Ascending aorta (tissue), 2 donors: ENCODE data around the gene GPR35. TPM values are rescaled to one million over a fixed set of nuclear protein-coding genes. Genes with fewer than 3 reads are reported as not detected.

ENCODE experiments used
- DNase-seq, 2 donors: peaks; one replicate each; pipeline ENCODE4 v3.0.0-alpha.2; 2019; ENCODE audit warnings: low spot score in 2 of 2
- H3K27ac ChIP-seq, 2 donors: fragments of 200-600 bp; sonication (generic); one replicate each; pipeline ENCODE4 v1.5.1; 2016 to 2017; ENCODE audit warnings: mild to moderate bottlenecking in 1 of 2
- H3K27me3 ChIP-seq: fragments of 200-600 bp; sonication (generic); one replicate; pipeline ENCODE4 v1.5.1; 2017
- H3K36me3 ChIP-seq, 2 donors: fragments of 200-600 bp; sonication (generic); one replicate each; pipeline ENCODE4 v1.5.1; 2016
- H3K4me1 ChIP-seq, 2 donors: fragments of 200-600 bp; sonication (generic); one replicate each; pipeline ENCODE4 v1.5.1; 2016 to 2017; ENCODE audit warnings: mild to moderate bottlenecking in 1 of 2
- H3K4me3 ChIP-seq, 2 donors: fragments of 200-600 bp; sonication (generic); one replicate each; pipeline ENCODE4 v1.5.1; 2016 to 2017; ENCODE audit warnings: mild to moderate bottlenecking in 1 of 2
- H3K9me3 ChIP-seq, 2 donors: fragments of 200-600 bp; sonication (generic); one replicate each; pipeline ENCODE4 v1.5.1; 2016
- CTCF ChIP-seq, 3 experiments: fragments of 200-600 bp in 2 of 3; fragments of 450-650 bp in 1 of 3; sonication (generic) in 2 of 3; IDR thresholded peaks; one replicate each; pipeline ENCODE4 v1.5.1; 2016 to 2019; ENCODE audit warnings: antibody characterized with exemption in 3 of 3, mild to moderate bottlenecking in 1 of 3, moderate library complexity in 1 of 3
- intact Hi-C: fragments of 100-400 bp; cut with DNase I; formaldehyde crosslinking; loops from one replicate; pipeline ENCODE4 v1.15.1; 2023
- total RNA-seq: library from RNA; depleted of rRNA; stranded (reverse); fragments of >200 nt; gene quantifications from one replicate; pipeline ENCODE4 v1.1.0, GENCODE V29; 2016

GPR35 gene
- total RNA-seq, 1 donor from 2014 or later: not detected

DNA sequence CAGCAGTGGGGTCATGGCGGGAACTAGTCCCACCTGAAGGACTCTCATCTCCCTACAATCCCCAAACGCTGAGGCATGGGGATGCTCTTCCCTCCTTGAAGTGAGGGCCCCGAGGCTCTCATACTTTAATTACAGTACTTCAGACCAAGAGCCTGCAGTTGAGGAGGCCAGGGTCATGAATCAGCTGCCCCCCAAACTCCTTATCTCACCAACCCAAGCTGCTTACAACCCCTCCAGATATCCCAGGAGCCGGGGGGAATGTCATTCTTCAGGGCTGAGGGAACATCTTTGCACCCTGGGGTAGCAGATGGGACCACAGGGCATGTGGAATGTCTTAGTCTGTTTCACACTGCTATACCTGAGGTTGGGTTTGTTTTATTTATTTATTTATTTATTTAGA lies 41.5 kb upstream of the GPR35 start:
- H3K9me3 ChIP-seq: no peaks in the 10 kb centered on the region
- H3K4me1 ChIP-seq: peaks cover 20 to 28% of the 10 kb centered on the region in 2 donors
- intact Hi-C loops: no loop called here
- H3K4me3 ChIP-seq: no peak overlapping the region
- no peak for DNase-seq
- H3K27ac ChIP-seq: no peak overlapping the region
- no peak for TF ChIP-seq CTCF (IDR thresholded peaks at IDR 0.05)
- no peaks in the 10 kb centered on the region for H3K36me3 ChIP-seq
- H3K27me3 ChIP-seq: no peaks in the 10 kb centered on the region

DNA sequence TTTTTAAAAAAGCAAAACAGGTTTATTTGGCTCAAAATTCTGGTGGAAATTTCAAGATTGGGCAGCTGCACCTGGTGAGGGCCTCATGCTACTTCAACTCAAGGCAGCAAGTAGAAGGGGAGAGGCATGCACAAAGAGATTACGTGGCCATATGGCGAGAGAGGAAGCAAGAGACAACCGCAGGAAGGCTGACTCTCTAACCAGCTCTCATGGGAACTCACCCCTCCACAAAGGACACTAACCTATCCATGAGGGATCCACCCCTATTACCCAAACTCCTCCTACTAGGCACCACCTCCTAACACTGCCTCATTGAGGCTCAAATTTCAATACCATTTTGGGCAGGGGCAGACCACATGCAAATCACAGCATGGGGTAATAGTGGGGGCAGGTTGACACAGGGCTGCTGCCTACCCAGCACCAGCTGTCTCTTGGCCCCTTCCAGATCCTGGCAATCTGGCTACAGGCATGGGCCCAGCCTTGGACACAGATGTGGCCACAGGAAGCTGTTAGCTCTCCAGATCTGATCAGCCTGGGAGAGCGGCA lies 40.7 kb upstream of the GPR35 start:
- H3K9me3 ChIP-seq: no peaks in the 10 kb centered on the region
- no peak overlapping the region for H3K27ac ChIP-seq
- H3K4me3 ChIP-seq: peak overlapping the region in 1 of 2 donors; percentile 97
- intact Hi-C loops: no loop called here
- H3K27me3 ChIP-seq: no peaks in the 10 kb centered on the region
- H3K4me1 ChIP-seq: peaks cover 20 to 28% of the 10 kb centered on the region in 2 donors
- DNase-seq: no peak
- peaks cover 0 to 3% of the 10 kb centered on the region in 2 donors for H3K36me3 ChIP-seq
- no peak for TF ChIP-seq CTCF (IDR thresholded peaks at IDR 0.05)

GRCh38 chr2:240585101-240585500 lies 40.2 kb upstream of the GPR35 start:
- intact Hi-C loops: no loop called here
- Histone ChIP-seq H3K27me3 (no peaks in the 10 kb centered on the region), H3K4me1 (peaks cover 20 to 28% of the 10 kb centered on the region in 2 donors), H3K36me3 (peaks cover 3 to 9% of the 10 kb centered on the region in 2 donors), H3K4me3 (peak overlapping the region; percentile 97 to 99), H3K9me3 (no peaks in the 10 kb centered on the region), H3K27ac (no peak overlapping the region)
- TF ChIP-seq CTCF (IDR thresholded peaks at IDR 0.05): no peak
- no peak for DNase-seq

DNA sequence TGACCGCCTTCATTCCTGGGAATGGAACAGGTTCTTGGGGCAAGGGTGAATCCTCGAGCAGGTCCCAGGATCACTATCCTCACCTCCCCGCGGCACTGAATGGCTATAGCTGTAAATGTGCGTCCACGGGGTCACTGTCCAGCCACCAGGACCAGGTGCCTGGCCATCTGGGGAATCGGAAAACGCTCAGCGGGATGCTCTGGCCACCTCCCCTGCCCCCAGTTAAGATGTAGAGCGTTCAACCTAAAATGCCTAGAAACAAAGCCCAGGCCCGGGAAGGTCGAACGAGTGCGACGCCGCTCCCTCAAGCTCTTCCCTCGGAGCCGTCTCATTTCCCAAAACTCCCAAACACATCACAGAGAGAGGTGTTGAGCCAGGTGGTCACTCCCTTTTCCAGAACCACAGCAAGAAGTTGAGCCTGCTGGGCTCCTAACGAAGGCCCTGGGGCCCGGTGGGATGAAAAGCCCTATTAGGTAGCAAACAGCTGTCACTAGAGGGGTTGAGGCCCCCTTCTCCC lies 39.5 kb upstream of the GPR35 start:
- Histone ChIP-seq H3K36me3 (peaks cover 6 to 15% of the 10 kb centered on the region in 2 donors), H3K27me3 (no peaks in the 10 kb centered on the region), H3K9me3 (no peaks in the 10 kb centered on the region), H3K4me3 (peak overlapping the region; percentile 97 to 99), H3K27ac (peak overlapping the region; percentile 94 to 96), H3K4me1 (peaks cover 20 to 28% of the 10 kb centered on the region in 2 donors)
- no peak for DNase-seq
- no peak for TF ChIP-seq CTCF (IDR thresholded peaks at IDR 0.05)
- intact Hi-C loops: loop anchor here (1.0 kb wide), 3 partner anchors 17 to 560 kb away; partner anchors contain the start of genes NDUFA10 and RNPEPL1

GRCh38 chr2:240586198-240586918 lies 38.9 kb upstream of the GPR35 start, which contains the start of gene CAPN10:
TSS of gene CAPN10 (plus strand) at chr2:240586734. CDS start at chr2:240586912, 178 bp downstream.
- no peak for TF ChIP-seq CTCF (IDR thresholded peaks at IDR 0.05)
- intact Hi-C loops: loop anchor here (1.0 kb wide), 3 partner anchors 18 to 561 kb away; partner anchors contain the start of genes NDUFA10 and RNPEPL1
- Histone ChIP-seq H3K27ac (peak within 1 kb of the TSS; percentile 94 to 96), H3K4me1 (peaks cover 20 to 28% of the 10 kb centered on the region in 2 donors), H3K36me3 (peaks cover 9 to 21% of the 10 kb centered on the region in 2 donors), H3K4me3 (peak within 1 kb of the TSS; percentile 97 to 99), H3K27me3 (no peaks in the 10 kb centered on the region), H3K9me3 (no peaks in the 10 kb centered on the region)
- peak; percentile 87 to 98 for DNase-seq
